NCI-H345 (cell line): ENCODE measurements around the gene RASSF9.

ENCODE experiments used
- DNase-seq: peaks from one replicate; lab custom pipeline; 2025; lab: John Stamatoyannopoulos, UW

RASSF9 gene

DNA sequence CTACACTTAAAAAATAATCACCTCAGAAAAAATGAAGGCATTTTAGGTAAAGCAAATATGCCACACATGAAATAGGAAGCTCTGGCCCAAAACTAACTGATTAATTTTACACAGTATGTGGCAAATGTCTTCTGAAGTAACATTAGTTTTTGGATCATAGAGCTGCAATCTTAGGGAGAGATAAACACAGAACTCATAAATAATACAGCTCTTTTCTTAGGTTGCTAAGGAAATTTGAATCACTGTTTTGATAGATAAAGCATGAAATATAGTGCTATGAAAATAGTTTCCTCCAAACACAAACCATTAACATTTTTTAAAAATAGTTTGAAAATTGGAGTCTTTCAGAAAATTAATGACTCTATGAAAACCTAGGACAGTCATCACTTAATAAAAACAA is 15.0 kb downstream of the RASSF9 start:
- no peak for DNase-seq

DNA sequence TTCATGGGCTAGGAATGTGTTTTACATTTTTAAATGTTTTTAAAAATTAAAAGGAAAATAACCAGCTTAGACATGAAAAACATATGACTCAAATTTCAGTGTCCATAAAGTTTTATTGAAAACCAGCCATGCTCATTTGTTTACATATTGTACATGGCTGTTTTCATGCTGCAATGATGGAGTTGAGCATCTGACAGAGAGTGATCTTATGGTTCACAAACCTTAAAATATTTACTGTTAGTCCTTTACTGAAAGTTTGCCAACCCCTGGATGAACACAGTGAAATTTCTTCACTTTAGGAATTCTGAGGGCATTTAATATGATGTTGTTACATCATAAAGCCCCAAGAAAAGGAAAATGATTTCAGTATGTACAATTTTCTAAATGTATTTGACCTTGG is 16.1 kb downstream of the RASSF9 start:
- DNase-seq, result no peak

DNA sequence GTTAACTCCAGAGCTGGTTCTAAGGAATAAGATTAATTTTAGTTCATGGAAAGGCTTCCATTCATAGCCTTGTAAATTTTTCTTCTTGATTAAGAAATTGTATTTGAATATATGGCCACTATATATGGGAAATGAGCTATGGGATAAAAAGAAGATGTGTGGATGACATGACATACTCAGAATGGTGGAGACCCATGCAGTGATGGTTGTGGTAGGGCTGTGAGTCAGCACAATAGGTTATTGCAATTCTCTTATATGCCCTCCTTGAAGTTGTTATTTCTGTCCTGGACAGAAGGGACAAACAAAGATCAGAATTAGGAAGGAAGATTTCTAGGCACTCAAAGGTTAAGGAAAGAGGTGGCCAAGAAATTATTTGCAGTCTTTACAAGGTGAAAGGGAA is 21.5 kb downstream of the RASSF9 start:
- no peak for DNase-seq

DNA sequence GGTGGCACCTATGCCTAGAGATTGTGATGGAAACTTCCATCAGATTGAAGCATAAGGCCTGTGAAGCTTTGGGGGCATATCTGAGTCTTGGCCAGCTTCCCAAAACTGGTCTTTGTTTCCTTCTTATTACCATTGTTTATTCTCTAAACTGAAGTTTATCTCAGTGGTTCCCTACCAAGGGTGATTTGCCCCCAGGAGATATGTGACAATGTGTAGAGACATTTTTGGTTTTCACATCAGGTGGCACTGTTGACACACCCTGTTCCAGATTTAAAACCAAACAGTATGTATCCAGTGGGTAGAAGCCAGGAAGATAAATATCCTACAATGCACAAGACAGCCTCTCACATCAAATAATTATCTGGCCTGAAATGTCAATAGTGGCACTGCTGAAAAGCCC is 22.1 kb downstream of the RASSF9 start:
- peak; percentile 82 for DNase-seq

DNA sequence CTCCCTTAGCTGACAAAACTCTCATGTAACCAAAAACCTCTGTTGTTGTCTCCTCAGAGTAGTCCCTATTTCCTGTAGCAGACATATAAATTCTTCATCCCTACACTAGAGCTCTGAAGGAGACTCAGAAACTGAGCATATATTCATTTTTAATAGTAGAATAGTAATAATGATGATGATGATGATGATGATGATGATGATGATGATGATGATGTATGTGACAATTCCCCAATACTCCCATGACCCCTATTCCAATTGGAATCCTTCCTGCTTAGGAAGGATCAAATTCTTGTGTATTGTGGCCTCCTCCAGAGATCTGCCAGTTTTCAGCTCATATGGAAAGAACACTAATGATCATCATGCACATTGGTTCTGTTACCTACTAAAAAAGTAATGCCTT is 26.7 kb downstream of the RASSF9 start:
- no peak for DNase-seq

DNA sequence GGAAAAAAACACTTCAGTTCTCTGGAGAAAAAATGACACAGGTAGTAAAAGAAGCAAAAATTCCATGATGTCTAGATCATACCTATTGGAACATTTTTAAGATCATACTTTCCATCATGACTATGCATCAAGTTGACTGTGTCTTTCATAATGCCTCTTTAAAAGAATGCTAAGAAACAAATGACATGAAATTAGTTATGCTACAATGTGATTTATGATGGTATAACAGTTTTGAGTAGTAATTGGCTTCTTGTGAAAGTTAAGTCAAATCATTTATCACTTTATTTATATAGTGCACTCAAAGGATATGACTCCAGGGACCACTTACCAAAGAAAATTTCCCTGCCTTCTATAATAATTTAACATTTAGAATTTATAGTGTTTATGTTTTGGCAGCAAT is 28.5 kb downstream of the RASSF9 start:
- DNase-seq, result no peak

DNA sequence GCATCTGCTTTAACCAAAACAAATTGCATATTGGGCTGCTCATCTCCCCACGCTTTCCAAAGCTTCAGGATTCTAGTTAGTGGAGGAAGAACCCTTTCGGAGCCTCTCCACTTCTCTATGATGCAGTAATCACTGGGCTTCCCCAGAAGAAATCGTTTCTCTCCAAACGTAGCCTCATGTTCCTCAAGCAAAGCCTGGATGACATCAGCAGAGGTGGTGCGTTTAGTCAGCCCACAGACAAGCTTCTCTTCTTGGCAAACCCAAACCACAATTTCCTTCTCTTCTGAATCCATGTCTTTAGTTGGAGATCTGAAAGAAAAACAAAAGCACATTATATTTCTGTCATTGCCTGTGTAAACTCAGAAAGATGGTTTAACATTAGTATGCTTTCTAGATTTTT is 30.6 kb downstream of the RASSF9 start:
- no peak for DNase-seq

DNA sequence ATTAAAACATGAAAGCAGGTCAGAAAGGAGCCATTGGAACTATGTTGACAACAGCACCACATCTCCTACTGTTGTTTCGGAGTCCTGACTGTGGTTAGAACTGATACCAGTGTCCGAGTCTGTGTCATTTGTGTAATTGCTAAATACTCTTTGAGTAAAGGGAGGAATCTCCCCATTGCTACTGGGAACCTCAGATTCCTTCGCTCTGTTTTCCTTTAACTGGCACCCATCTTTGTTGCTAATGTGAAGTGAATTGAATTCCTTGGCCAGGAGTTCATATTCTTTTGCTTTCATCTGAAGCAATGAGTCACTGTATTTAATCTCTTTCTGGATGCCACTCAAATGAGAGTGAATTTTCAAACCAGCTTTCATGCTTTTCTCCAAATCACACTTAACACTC is 31.5 kb downstream of the RASSF9 start:
- DNase-seq, result no peak

DNA sequence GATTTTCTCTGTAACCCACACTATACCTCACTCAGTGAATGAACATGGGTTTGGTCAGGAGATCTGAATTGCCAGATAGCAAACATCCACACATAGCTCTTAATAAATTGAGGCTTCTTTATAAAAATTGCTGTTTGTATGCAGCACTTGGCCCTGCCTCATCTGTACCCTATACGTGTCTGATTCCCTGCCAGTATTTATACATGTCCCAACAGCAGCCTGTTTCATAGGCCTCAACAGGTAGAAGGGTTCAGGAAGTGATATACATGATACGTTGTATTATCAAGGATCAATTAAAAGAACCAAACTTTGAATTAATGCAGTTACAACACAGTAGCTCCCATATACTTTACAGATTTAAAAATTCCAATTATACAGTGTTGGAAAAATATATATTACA is 32.3 kb downstream of the RASSF9 start:
- no peak for DNase-seq

DNA sequence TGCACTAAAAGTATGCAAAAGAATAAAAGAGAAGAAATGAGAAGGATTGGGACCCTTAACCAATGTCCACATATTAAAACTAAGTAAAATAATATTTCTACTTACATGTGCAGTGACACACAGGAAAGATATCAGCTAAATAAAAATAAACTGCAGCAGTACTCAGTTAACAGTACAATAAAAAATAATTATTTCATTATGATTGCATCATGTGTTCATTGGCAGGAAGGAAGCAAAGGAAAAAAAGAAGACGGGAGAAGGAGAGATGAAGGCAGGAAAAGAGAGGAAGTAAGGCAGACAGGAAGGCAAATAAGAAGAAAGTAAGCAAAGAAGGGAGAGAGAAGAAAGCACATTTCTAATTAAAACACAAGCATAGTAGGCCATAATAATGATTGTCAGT is 33.0 kb downstream of the RASSF9 start:
- no peak for DNase-seq

DNA sequence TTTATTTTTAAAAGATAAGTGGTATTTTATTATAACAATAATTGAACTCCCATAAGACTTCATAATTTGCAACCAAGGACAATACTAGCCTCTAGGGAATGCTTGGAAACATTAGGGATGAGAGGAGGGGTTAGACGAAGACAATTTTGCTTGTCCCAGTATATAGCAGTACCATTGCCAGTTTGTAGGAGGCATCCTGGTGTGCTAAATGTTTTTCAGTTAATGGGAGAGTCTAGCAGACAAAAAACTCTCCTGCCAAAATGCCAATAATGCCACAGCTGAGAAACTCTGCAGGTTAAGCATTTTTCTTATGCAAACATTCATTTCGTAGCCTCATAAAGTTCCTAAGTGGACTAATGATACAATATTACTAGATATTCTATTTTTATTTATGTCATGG is 38.1 kb downstream of the RASSF9 start:
- no peak for DNase-seq

DNA sequence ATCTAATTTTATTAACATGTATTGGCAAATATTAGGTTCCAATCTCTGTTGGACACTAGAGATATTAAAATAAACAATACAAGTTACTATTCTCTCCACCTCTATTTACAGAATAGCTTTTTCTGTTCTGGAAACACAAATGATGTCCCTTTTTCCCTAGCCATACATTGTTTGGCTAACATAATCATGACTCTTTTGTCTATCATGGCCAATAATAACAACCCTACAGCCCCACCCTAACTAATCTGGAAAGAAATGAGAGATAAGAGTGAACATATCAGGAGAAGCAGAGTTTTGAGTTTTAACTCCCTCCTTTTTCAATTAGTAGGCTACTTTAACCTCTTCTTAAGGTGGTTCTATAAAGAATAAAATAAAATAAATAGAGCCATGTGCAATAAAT is 40.2 kb downstream of the RASSF9 start:
- DNase-seq, result no peak

DNA sequence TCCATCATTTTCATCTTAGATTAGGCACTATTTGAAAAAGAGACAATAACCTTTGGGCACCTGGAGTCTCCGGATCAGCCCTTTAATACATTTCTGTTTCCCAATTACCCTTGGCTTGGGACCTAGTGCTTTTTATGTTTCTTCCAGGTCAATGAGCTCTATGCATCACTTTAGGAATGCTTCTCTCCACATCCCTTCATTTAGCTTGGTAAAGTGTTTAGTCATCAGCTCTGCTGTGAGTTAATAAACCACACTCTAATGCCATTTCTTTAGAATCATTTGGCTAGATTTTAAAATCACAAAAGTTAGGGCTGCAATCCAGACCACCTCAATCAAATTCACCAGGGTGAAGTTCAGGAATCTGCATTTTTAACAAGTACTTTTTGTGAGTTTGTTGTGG is 41.7 kb downstream of the RASSF9 start:
- DNase-seq, result no peak

DNA sequence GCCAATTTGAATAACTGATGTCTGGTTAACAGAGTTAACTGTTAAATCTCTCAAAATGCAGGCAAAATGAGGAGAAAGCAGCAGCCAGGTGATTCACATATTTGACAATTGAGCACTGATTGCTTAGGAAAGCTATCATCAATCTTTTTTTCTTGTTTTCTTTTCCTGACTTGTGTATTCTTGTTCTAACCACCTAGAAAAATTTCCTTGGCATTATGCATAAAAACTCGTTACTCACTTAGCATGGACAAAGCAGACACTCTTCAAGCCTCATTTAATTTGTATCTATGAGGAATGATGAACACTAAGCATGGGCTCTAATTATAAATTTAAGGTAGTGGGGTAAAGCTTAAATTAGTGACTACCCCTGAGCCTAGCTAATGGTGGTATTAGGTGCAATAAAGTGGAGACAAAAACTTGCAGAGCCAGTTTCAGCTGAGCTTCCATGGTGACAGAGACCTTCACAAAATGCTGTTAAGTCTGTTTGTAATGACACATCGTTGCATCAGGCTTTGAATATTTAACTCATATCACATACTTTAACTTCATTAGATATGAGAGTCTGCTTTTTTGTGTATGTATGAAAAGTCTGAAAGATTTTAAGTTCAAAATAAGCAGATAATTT is 52.0 kb downstream of the RASSF9 start:
- peak; percentile 41 for DNase-seq

DNA sequence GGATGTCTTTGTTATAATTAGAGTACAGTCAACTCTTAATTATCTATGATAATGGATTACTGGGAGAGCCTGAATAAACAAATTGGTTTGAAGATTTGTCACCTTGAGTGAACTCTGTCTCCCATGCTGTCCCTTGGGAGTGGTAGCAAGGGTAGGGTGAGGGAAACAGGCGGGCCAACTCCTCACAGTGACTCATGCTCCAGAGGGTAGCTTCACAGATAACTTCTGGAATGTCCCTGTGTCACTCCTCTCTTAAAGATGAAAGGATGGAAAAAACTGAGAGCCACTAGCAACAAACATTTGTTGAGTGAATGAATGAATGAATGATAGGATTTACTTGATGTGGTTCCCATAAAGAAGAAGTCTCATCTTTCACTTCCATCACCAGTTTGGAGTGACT is 53.5 kb downstream of the RASSF9 start:
- no peak for DNase-seq

DNA sequence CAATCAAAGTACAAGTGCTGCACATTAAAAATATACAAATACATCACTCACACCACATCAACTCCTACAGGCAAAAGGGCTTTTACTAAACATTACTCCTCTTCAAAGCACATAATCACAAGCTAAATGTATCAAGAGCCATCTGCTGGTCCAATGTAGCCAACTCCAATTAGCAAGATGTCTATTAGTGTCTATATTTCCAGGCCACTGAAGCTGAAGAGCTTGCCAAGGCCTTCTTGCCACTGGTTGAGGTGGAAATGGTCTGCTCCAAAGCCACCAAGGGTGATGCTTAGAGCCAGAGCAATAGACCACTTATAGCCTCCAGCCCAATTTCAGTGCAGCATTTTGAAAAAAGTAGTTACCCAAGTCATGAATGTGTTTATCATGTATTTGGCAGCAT is 54.4 kb downstream of the RASSF9 start:
- DNase-seq, result peak; percentile 38

DNA sequence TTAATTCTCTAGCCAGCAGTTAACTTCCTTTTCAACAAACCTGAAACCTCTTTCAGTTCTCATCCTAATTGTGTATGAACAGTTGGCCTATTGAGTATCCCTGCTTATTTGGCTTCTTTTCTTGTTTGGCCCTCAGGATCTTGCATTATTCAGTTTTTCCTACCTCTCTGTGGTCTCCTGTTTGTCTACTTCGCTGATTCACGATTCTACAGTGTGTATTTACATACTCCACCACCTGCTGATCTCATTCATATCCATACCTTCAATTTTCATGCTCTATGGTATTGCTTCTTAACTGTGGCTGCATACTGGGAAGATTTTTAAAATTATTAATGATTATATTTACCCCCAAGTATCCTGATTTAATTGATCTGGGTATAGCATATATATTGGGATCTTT is 56.4 kb downstream of the RASSF9 start:
- peak; percentile 85 for DNase-seq

DNA sequence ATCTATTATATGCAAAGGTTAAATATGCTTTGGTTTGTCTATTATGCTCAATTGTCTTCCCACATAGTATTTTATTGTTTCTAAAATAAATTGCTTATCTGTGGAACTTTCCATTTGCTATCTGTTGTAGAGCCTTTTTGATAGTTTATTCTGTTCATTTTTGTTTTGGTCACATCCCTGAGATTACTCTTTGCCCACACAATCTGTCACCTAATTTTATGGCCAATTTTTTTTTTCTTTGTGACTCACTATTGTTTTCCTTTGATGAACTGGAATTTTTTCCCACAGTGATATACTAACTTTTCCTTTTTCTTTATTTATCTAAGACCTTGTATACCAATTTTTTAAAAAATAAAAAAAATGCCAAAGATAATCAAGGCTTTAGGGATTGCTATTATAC is 61.1 kb downstream of the RASSF9 start:
- DNase-seq, result no peak

DNA sequence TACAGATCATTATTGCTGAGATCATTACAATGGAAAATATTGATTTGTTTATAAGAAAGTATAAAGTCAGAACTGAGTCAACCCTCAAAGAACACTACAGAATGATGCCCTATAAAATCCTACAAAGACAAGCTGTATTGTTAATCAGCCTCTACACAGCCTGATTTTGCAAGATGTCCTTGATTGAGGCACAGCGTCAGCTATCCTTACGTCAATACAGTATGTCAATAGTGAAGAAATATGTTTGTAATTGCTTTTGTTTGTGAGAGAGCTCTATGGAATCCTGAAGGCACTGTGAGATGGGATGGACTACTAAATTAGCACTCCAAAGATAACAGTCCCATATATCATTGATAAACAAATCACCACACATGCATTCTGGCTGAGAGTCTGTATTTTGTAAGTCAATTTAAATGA is 70.7 kb downstream of the RASSF9 start:
- DNase-seq, result peak; percentile 84

DNA sequence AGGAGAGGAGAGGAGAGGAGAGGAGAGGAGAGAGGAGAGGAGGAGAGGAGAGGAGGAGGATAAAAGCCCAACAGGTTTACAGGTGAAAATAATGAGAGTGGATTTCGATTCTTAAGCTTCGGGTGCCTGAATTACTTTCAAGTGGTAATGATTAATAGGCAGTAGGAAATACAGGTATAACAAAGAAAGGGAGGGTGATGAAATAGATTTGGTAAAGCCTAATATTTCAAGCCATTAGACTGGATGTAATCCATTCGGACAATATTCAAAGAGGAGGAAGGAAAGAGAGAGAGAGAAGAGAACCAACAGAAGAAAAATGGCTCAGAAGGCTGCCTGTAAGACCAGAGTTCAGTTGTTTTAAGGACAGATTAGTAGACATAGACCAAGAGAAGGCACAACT is 76.6 kb downstream of the RASSF9 start:
- DNase-seq, result no peak

DNA sequence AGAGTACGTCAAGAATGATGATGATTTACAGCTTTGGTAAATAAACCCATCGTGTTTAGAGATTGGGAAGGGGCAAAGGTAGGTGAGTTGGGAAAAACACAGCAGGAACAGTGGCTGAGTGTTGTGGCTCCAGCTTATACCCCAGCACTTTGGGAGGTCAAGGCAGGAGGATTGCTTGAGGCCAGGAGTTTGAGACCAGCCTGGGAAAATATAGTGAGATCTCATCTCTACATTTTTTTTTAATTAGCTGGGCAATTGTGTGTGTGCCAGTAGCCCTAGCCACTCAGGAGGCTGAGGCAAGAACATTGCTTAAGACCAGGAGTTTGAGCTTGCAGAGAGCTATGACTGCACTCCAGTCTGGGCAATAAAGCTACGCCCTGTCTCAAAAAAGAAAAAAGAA is 77.1 kb downstream of the RASSF9 start:
- no peak for DNase-seq

DNA sequence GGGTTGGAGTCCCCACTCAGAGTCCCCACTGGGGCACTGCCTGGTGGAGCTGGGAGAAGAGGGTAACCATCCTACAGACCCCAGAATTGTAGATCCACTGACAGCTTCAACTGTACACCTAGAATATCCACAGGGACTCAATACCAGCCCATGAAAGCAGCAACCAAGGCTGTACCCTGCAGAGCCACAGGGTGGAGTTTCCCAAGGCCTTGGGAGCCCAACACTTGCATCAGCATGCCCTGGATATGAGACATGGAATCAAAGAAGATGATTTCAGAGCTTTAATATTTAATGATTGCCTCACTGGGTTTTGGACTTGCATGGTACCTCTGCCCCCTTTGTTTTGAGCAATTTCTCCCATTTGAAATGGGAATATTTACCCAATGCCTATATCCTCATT is 80.4 kb downstream of the RASSF9 start:
- DNase-seq, result no peak
